Transverse colon (tissue), 4 donors: ENCODE data around the gene SDK2. TPM values are rescaled to one million over a fixed set of nuclear protein-coding genes. Genes with fewer than 3 reads are reported as not detected.

Source experiments
- DNase-seq: peaks from one replicate; pipeline ENCODE4 v3.0.0-alpha.2; 2019
- H3K27ac ChIP-seq, 4 donors: fragments of 200-600 bp; sonication (generic); 2 replicates each; pipeline ENCODE4 v1.5.1; 2016 to 2018; ENCODE audit warnings: inconsistent platforms in 4 of 4
- H3K27me3 ChIP-seq: fragments of 200-600 bp; sonication (generic); 2 replicates; pipeline ENCODE4 v1.5.1; 2017; ENCODE audit warnings: inconsistent platforms
- H3K36me3 ChIP-seq, 4 donors: fragments of 200-600 bp; sonication (generic); 2 replicates each; pipeline ENCODE4 v1.5.1; 2017 to 2019; ENCODE audit warnings: inconsistent platforms in 4 of 4
- H3K4me1 ChIP-seq, 4 donors: fragments of 200-600 bp; sonication (generic); 2 replicates each; pipeline ENCODE4 v1.5.1; 2017 to 2020; ENCODE audit warnings: inconsistent platforms in 4 of 4
- H3K4me3 ChIP-seq, 4 donors: fragments of 200-600 bp; sonication (generic); 1 replicate in 1 of 4; 2 replicates in 3 of 4; pipeline versions ENCODE4 v1.5.1 to v1.6.1; 2017 to 2019; ENCODE audit warnings: inconsistent platforms in 4 of 4
- H3K9me3 ChIP-seq, 2 donors: fragments of 200-600 bp; sonication (generic); 2 replicates each; pipeline ENCODE4 v1.5.1; 2017 to 2019; ENCODE audit warnings: inconsistent platforms in 2 of 2
- CTCF ChIP-seq, 5 experiments: fragments of 200-600 bp in 3 of 5; fragments of 450-650 bp in 2 of 5; sonication (generic) in 3 of 5; IDR thresholded peaks; 1 replicate in 2 of 5; 2 replicates in 3 of 5; pipeline ENCODE4 v1.5.1; 2016 to 2017; ENCODE audit warnings: antibody characterized with exemption in 5 of 5, inconsistent platforms in 3 of 5, mild to moderate bottlenecking in 2 of 5, moderate library complexity in 1 of 5
- EP300 ChIP-seq: sonication (generic); formaldehyde crosslinking; IDR thresholded peaks from one replicate; pipeline ENCODE4 v1.6.1; 2017; ENCODE audit warnings: antibody characterized with exemption, low read depth
- POLR2A ChIP-seq: fragments of 450-650 bp; IDR thresholded peaks from one replicate; pipeline ENCODE4 v1.6.1; 2016; ENCODE audit warnings: antibody characterized with exemption, mild to moderate bottlenecking, moderate library complexity
- POLR2AphosphoS5 ChIP-seq, 3 donors: sonication (generic); formaldehyde crosslinking; IDR thresholded peaks; one replicate each; pipeline ENCODE4 v1.6.1; 2016; ENCODE audit warnings: antibody characterized with exemption in 3 of 3
- WGBS, 2 donors: methylation state at CpG; one replicate each; pipeline ENCODE4 v1.1.5; 2018; ENCODE audit warnings: low coverage in 1 of 2; 5-methylcytosine and 5-hydroxymethylcytosine counted together
- in situ Hi-C, 4 donors: fragments of 200-750 bp; cut with MboI; loops; one replicate each; pipeline versions ENCODE4 v1.15.0 to v1.15.1; 2017; ENCODE audit warnings: low sequenced_read_pairs in 3 of 4, low pct_ligation_motif_present in 1 of 4, low pct_unique_long_range_greater_than_20kb in 1 of 4
- intact Hi-C: fragments of 100-400 bp; cut with DNase I; formaldehyde crosslinking; loops from one replicate; pipeline ENCODE4 v1.15.1; 2023; ENCODE audit warnings: low total_unique reads
- total RNA-seq, 4 donors: library from RNA; depleted of rRNA; stranded (reverse); fragments of >200 nt; gene quantifications; one replicate each; pipeline ENCODE4 v1.1.0, GENCODE V29; 2016

The SDK2 gene
- total RNA-seq = 1 to 10 TPM; 2.6 to 9.8 (median 3.4) TPM

GRCh38 chr17:73644145-73645049 is at the start of gene SDK2:
TSS of gene SDK2 (minus strand) at chr17:73644445. CDS start at chr17:73644088, 357 bp downstream.
- peaks cover 60% of the 10 kb centered on the region for H3K27me3 ChIP-seq
- H3K27ac ChIP-seq = peak within 1 kb of the TSS in 3 of 4 donors; percentile 10 to 50 (median 44)
- in situ Hi-C loops = no loop called here

GRCh38 chr17:73693071-73693470 is 48.8 kb upstream of the SDK2 start:
- H3K4me1 ChIP-seq = no peaks in the 10 kb centered on the region
- no peak overlapping the region for H3K27ac ChIP-seq
- H3K36me3 ChIP-seq = no peaks in the 10 kb centered on the region
- H3K9me3 ChIP-seq = no peaks in the 10 kb centered on the region
- 85 to 90% methylated on average over 2 to 12 of the region's 12 CpGs for WGBS, 2 donors
- in situ Hi-C loops (no loop called here), intact Hi-C loops (no loop called here)
- H3K27me3 ChIP-seq = no peaks in the 10 kb centered on the region
- TF ChIP-seq POLR2AphosphoS5 (IDR thresholded peaks at IDR 0.05) = no peak
- TF ChIP-seq EP300 = no peak
- no peak for TF ChIP-seq CTCF (IDR thresholded peaks at IDR 0.05)
- no peak for TF ChIP-seq POLR2A
- no peak overlapping the region for H3K4me3 ChIP-seq
- DNase-seq = no peak

More at GRCh38 chr17:73644145-73645049, at the start of gene SDK2:
- TF ChIP-seq CTCF (IDR thresholded peaks at IDR 0.05) = no peak
- no peak for TF ChIP-seq POLR2A
- TF ChIP-seq POLR2AphosphoS5 (IDR thresholded peaks at IDR 0.05) = no peak
- no peak for TF ChIP-seq EP300
- DNase-seq = no peak
- peaks cover 11 to 43% (median 30%) of the 10 kb centered on the region in 4 donors for H3K4me1 ChIP-seq
- no peaks in the 10 kb centered on the region for H3K9me3 ChIP-seq
- no peaks in the 10 kb centered on the region for H3K36me3 ChIP-seq
- peak within 1 kb of the TSS; percentile 18 to 59 (median 44) for H3K4me3 ChIP-seq
- WGBS, 2 donors = 5% methylated on average over 84 of the region's 105 CpGs; no CpG with 5 or more reads in 1 of the 2 donors
- intact Hi-C loops = no loop called here

GRCh38 chr17:73691321-73691766 is 47.1 kb upstream of the SDK2 start:
- no peaks in the 10 kb centered on the region for H3K27me3 ChIP-seq
- H3K9me3 ChIP-seq = no peaks in the 10 kb centered on the region
- 71% methylated on average over 10 of the region's 10 CpGs; no CpG with 5 or more reads in 1 of the 2 donors for WGBS, 2 donors
- no peaks in the 10 kb centered on the region for H3K36me3 ChIP-seq
- no peak for TF ChIP-seq EP300
- TF ChIP-seq POLR2A = no peak
- peaks cover 0 to 6% (median 0%) of the 10 kb centered on the region in 4 donors for H3K4me1 ChIP-seq
- no peak overlapping the region for H3K4me3 ChIP-seq
- intact Hi-C loops (no loop called here), in situ Hi-C loops (no loop called here)
- no peak overlapping the region for H3K27ac ChIP-seq
- no peak for DNase-seq

- WGBS, 2 donors = 67 to 87% methylated on average over 3 to 10 of the region's 10 CpGs
- in situ Hi-C loops = no loop called here
- peaks cover 0 to 6% (median 0%) of the 10 kb centered on the region in 4 donors for H3K4me1 ChIP-seq
- no peak overlapping the region for H3K27ac ChIP-seq
- DNase-seq = no peak
- intact Hi-C loops = no loop called here
- no peaks in the 10 kb centered on the region for H3K9me3 ChIP-seq
- TF ChIP-seq EP300 (no peak), POLR2A (no peak), CTCF (IDR thresholded peaks at IDR 0.05) (no peak), POLR2AphosphoS5 (IDR thresholded peaks at IDR 0.05) (no peak)
- H3K27me3 ChIP-seq = no peaks in the 10 kb centered on the region
- H3K36me3 ChIP-seq = no peaks in the 10 kb centered on the region
- H3K4me3 ChIP-seq = no peak overlapping the region
Measured at GRCh38 chr17:73690676-73691075, 46.4 kb upstream of the SDK2 start.
